NCI-H1048 (cell line): ENCODE results near the gene COP1.
A peak's percentile ranks its signal among the peaks of the same experiment; 100 is the strongest.
"Not testable (repeated sequence)": the region's sequence is repeated elsewhere in the genome, so short reads cannot be mapped to it uniquely, and the experiment has no call there.

Experiments
- DNase-seq: peaks from one replicate; lab custom pipeline; 2025; lab: John Stamatoyannopoulos, UW

Gene COP1

GRCh38 chr1:176206961-176207902, at the start of gene COP1:
Gene COP1 (minus strand): TSS chr1:176207286. CDS start chr1:176206978, 308 bp downstream.
- peak; percentile 99 for DNase-seq

- DNase-seq, result no peak
Observed at GRCh38 chr1:176252191-176252590, 45.1 kb upstream of the COP1 start.

- no peak for DNase-seq
Observed at GRCh38 chr1:176244851-176245250, 37.8 kb upstream of the COP1 start.

GRCh38 chr1:176243746-176244145, 36.7 kb upstream of the COP1 start:
- no peak for DNase-seq

GRCh38 chr1:176241385-176242015, 34.4 kb upstream of the COP1 start:
- no peak for DNase-seq

- not testable (repeated sequence) for DNase-seq
Observed at GRCh38 chr1:176233657-176234056, 26.6 kb upstream of the COP1 start.

GRCh38 chr1:176227579-176227978, 20.5 kb upstream of the COP1 start:
- no peak for DNase-seq

- DNase-seq, result no peak
Observed at GRCh38 chr1:176225911-176226310, 18.8 kb upstream of the COP1 start.

GRCh38 chr1:176225479-176225875, 18.4 kb upstream of the COP1 start:
- no peak for DNase-seq

- DNase-seq, result no peak
Observed at GRCh38 chr1:176222196-176222595, 15.1 kb upstream of the COP1 start.

GRCh38 chr1:176220100-176220689, 13.1 kb upstream of the COP1 start:
- DNase-seq, result no peak

- DNase-seq, result no peak
Observed at GRCh38 chr1:176217461-176218099, 10.5 kb upstream of the COP1 start.

GRCh38 chr1:176216031-176216430, 8.9 kb upstream of the COP1 start:
- DNase-seq, result no peak

- DNase-seq, result no peak
Observed at GRCh38 chr1:176211396-176212165, 4.5 kb upstream of the COP1 start.

GRCh38 chr1:176208034-176208433, 948 bp upstream of the COP1 start:
- no peak for DNase-seq

GRCh38 chr1:176206006-176206960, 803 bp downstream of the COP1 start:
- no peak for DNase-seq

- DNase-seq, result no peak
Observed at GRCh38 chr1:176205332-176205914, 1.7 kb downstream of the COP1 start.

GRCh38 chr1:176204655-176205054, 2.4 kb downstream of the COP1 start:
- not testable (repeated sequence) for DNase-seq

GRCh38 chr1:176203735-176204134, 3.4 kb downstream of the COP1 start:
- no peak for DNase-seq

GRCh38 chr1:176201568-176201967, 5.5 kb downstream of the COP1 start:
- no peak for DNase-seq
